Measurements from ENCODE around the gene SLC7A5.
"Not testable (repeated sequence)": the region's sequence is repeated elsewhere in the genome, so short reads cannot be mapped to it uniquely, and the experiment has no call there.

- not testable (repeated sequence) for TF ChIP-seq CTCF (conservative IDR thresholded peaks at IDR 0.05; ENCODE audit: low read length); EZH2phosphoT487 (IDR thresholded peaks at IDR 0.05; ENCODE audit: borderline replicate concordance, low read depth, low read length)
Measured at GRCh38 chr16:87904963-87905362, 35.7 kb upstream of the SLC7A5 start.
